Mesenchymal stem cell (in vitro differentiated cells and primary cell): ENCODE measurements around the gene ATP8B4.

Experiments used
- DNase-seq: peaks from one replicate; pipeline ENCODE4 v3.0.0-alpha.2; 2013
- H2AFZ ChIP-seq: one replicate; pipeline ENCODE4 v1.6.1; 2013; ENCODE audit warnings: low read depth, mild to moderate bottlenecking, control low read depth, inconsistent platforms, low read length, moderate library complexity
- H2AK5ac ChIP-seq: 2 replicates; pipeline ENCODE4 v1.6.1; 2013; ENCODE audit warnings: low read length, moderate library complexity, mild to moderate bottlenecking, inconsistent platforms; ENCODE audit not compliant: severe bottlenecking
- H2BK120ac ChIP-seq: one replicate; pipeline ENCODE4 v1.6.1; 2013; ENCODE audit warnings: low read depth, mild to moderate bottlenecking, inconsistent platforms, low read length, moderate library complexity
- H2BK12ac ChIP-seq, 2 experiments: one replicate each; pipeline ENCODE4 v1.6.1; 2013; ENCODE audit warnings: inconsistent platforms in 2 of 2, low read length in 2 of 2, mild to moderate bottlenecking in 2 of 2, moderate library complexity in 2 of 2, control low read depth in 1 of 2
- H2BK15ac ChIP-seq: one replicate; pipeline ENCODE4 v1.6.1; 2013; ENCODE audit warnings: mild to moderate bottlenecking, low read depth, inconsistent platforms; ENCODE audit not compliant: poor library complexity, severe bottlenecking
- H2BK5ac ChIP-seq: 2 replicates; pipeline ENCODE4 v1.6.1; 2013; ENCODE audit warnings: low read depth, mild to moderate bottlenecking, low read length, control low read depth, inconsistent platforms; ENCODE audit not compliant: poor library complexity, severe bottlenecking
- H3K14ac ChIP-seq, 2 experiments: one replicate each; pipeline ENCODE4 v1.6.1; 2013; ENCODE audit warnings: inconsistent platforms in 2 of 2, low read length in 2 of 2, control low read depth in 1 of 2, mild to moderate bottlenecking in 1 of 2, moderate library complexity in 1 of 2
- H3K18ac ChIP-seq, 2 experiments: one replicate each; pipeline ENCODE4 v1.6.1; 2013; ENCODE audit warnings: inconsistent platforms in 2 of 2, low read length in 2 of 2, control low read depth in 1 of 2, low read depth in 1 of 2, mild to moderate bottlenecking in 1 of 2
- H3K23ac ChIP-seq, 2 experiments: one replicate each; pipeline ENCODE4 v1.6.1; 2013; ENCODE audit warnings: inconsistent platforms in 2 of 2, low read length in 2 of 2, mild to moderate bottlenecking in 2 of 2, moderate library complexity in 2 of 2, control low read depth in 1 of 2
- H3K27ac ChIP-seq: 2 replicates; pipeline ENCODE4 v1.5.1; 2013; ENCODE audit warnings: mild to moderate bottlenecking, moderate library complexity, low read length, control low read depth, inconsistent platforms; ENCODE audit not compliant: poor library complexity, severe bottlenecking
- H3K27me3 ChIP-seq, 2 experiments: 2 replicates each; pipeline versions ENCODE4 v1.6.1 to v1.7.0; 2013; ENCODE audit warnings: low read length in 2 of 2, mild to moderate bottlenecking in 2 of 2, moderate library complexity in 2 of 2, control low read depth in 1 of 2, inconsistent platforms in 1 of 2; ENCODE audit not compliant: control insufficient read depth in 1 of 2, insufficient read depth in 1 of 2
- H3K36me3 ChIP-seq, 2 experiments: 2 replicates each; pipeline versions ENCODE4 v1.6.1 to v1.7.0; 2013; ENCODE audit warnings: low read length in 2 of 2, control low read depth in 1 of 2, inconsistent platforms in 1 of 2, low read depth in 1 of 2, mild to moderate bottlenecking in 1 of 2; ENCODE audit not compliant: insufficient read depth in 2 of 2, control insufficient read depth in 1 of 2
- H3K4ac ChIP-seq, 2 experiments: one replicate each; pipeline ENCODE4 v1.6.1; 2013; ENCODE audit warnings: inconsistent platforms in 2 of 2, low read length in 2 of 2, mild to moderate bottlenecking in 2 of 2, moderate library complexity in 2 of 2, control low read depth in 1 of 2, low read depth in 1 of 2
- H3K4me1 ChIP-seq: 2 replicates; pipeline ENCODE4 v1.6.1; 2013; ENCODE audit warnings: low read depth, low read length, control low read depth; ENCODE audit not compliant: control insufficient read depth, insufficient read depth
- H3K4me2 ChIP-seq: 2 replicates; pipeline ENCODE4 v1.6.1; 2013; ENCODE audit warnings: low read length, mild to moderate bottlenecking, inconsistent platforms; ENCODE audit not compliant: poor library complexity, severe bottlenecking
- H3K4me3 ChIP-seq, 2 experiments: 2 replicates each; pipeline versions ENCODE4 v1.5.1 to v1.7.0; 2013; ENCODE audit warnings: low read length in 2 of 2, mild to moderate bottlenecking in 2 of 2, control low read depth in 1 of 2, low read depth in 1 of 2; ENCODE audit not compliant: insufficient read depth in 1 of 2
- H3K79me1 ChIP-seq: replicated peaks from 2 replicates; pipeline ENCODE4 v1.6.1; 2013; ENCODE audit warnings: mild to moderate bottlenecking, control low read depth, low read length, inconsistent platforms; ENCODE audit not compliant: poor library complexity, severe bottlenecking
- H3K9ac ChIP-seq: 2 replicates; pipeline ENCODE4 v1.7.0; 2013; ENCODE audit warnings: mild to moderate bottlenecking, low read length, moderate library complexity
- H3K9me3 ChIP-seq: 2 replicates; pipeline ENCODE4 v1.7.0; 2013; ENCODE audit warnings: mild to moderate bottlenecking, low read length; ENCODE audit not compliant: control insufficient read depth
- H4K8ac ChIP-seq: one replicate; pipeline ENCODE4 v1.6.1; 2013; ENCODE audit warnings: inconsistent platforms, mild to moderate bottlenecking, low read length, moderate library complexity
- H4K91ac ChIP-seq: one replicate; pipeline ENCODE4 v1.6.1; 2013; ENCODE audit warnings: mild to moderate bottlenecking, low read length, inconsistent platforms
- WGBS: methylation state at CpG from one replicate; pipeline ENCODE4 v1.1.7; 2013; ENCODE audit warnings: mixed read lengths; 5-methylcytosine and 5-hydroxymethylcytosine counted together

Gene ATP8B4

GRCh38 chr15:50128266-50128665 lies 9.2 kb upstream of the ATP8B4 start:
- H3K4me2 ChIP-seq: no peak overlapping the region
- H3K9me3 ChIP-seq: no peaks in the 10 kb centered on the region
- peak; percentile 22 for DNase-seq
- H2BK15ac ChIP-seq: peak overlapping the region; percentile 13
- no peaks in the 10 kb centered on the region for H3K79me1 ChIP-seq
- H3K9ac ChIP-seq: no peak overlapping the region
- H3K18ac ChIP-seq: no peak overlapping the region
- no peak overlapping the region for H3K4ac ChIP-seq
- H2BK12ac ChIP-seq: no peak overlapping the region
- no peak overlapping the region for H2BK5ac ChIP-seq
- no peak overlapping the region for H3K4me3 ChIP-seq
- no peak overlapping the region for H3K23ac ChIP-seq
- no peaks in the 10 kb centered on the region for H3K4me1 ChIP-seq
- no peaks in the 10 kb centered on the region for H3K36me3 ChIP-seq
- H3K14ac ChIP-seq: no peak overlapping the region
- no peak overlapping the region for H4K91ac ChIP-seq
- no peak overlapping the region for H2AK5ac ChIP-seq
- H2BK120ac ChIP-seq: peak overlapping the region; percentile 24
- no peak overlapping the region for H3K27ac ChIP-seq
- H2AFZ ChIP-seq: no peak overlapping the region
- no peaks in the 10 kb centered on the region for H3K27me3 ChIP-seq
- H4K8ac ChIP-seq: peak overlapping the region; percentile 45

GRCh38 chr15:50127255-50127777 lies 8.3 kb upstream of the ATP8B4 start:
- no peaks in the 10 kb centered on the region for H3K4me1 ChIP-seq
- no peak overlapping the region for H2BK12ac ChIP-seq
- DNase-seq: peak; percentile 61
- H2AK5ac ChIP-seq: no peak overlapping the region
- H3K14ac ChIP-seq: no peak overlapping the region
- no peak overlapping the region for H2BK5ac ChIP-seq
- H3K4ac ChIP-seq: no peak overlapping the region
- WGBS: 83% methylated on average over 3 of the region's 4 CpGs
- no peaks in the 10 kb centered on the region for H3K36me3 ChIP-seq
- no peaks in the 10 kb centered on the region for H3K27me3 ChIP-seq
- no peak overlapping the region for H2AFZ ChIP-seq
- H3K4me2 ChIP-seq: no peak overlapping the region
- H3K23ac ChIP-seq: no peak overlapping the region
- no peak overlapping the region for H3K18ac ChIP-seq
- H2BK120ac ChIP-seq: no peak overlapping the region
- no peak overlapping the region for H3K9ac ChIP-seq
- no peak overlapping the region for H3K4me3 ChIP-seq
- no peak overlapping the region for H3K27ac ChIP-seq
- no peak overlapping the region for H2BK15ac ChIP-seq
- no peaks in the 10 kb centered on the region for H3K9me3 ChIP-seq
- H4K91ac ChIP-seq: no peak overlapping the region
- H3K79me1 ChIP-seq: no peaks in the 10 kb centered on the region
- no peak overlapping the region for H4K8ac ChIP-seq

GRCh38 chr15:50126072-50126471 lies 7.0 kb upstream of the ATP8B4 start:
- Histone ChIP-seq H4K8ac (no peak overlapping the region), H3K4ac (no peak overlapping the region), H3K4me2 (no peak overlapping the region), H3K79me1 (no peaks in the 10 kb centered on the region), H2BK5ac (no peak overlapping the region), H3K4me1 (no peaks in the 10 kb centered on the region), H2AK5ac (no peak overlapping the region), H3K23ac (no peak overlapping the region), H4K91ac (no peak overlapping the region), H3K9ac (no peak overlapping the region), H3K18ac (no peak overlapping the region), H3K27ac (no peak overlapping the region), H3K27me3 (no peaks in the 10 kb centered on the region), H2BK15ac (no peak overlapping the region), H2AFZ (no peak overlapping the region), H3K36me3 (no peaks in the 10 kb centered on the region), H2BK12ac (no peak overlapping the region), H3K14ac (no peak overlapping the region), H3K9me3 (no peaks in the 10 kb centered on the region), H3K4me3 (no peak overlapping the region), H2BK120ac (no peak overlapping the region)
- peak; percentile 29 for DNase-seq
- 76% methylated on average over 3 of the region's 4 CpGs for WGBS

- Histone ChIP-seq H4K8ac (no peak overlapping the region), H3K4ac (no peak overlapping the region), H3K9ac (no peak overlapping the region), H3K4me1 (no peaks in the 10 kb centered on the region), H2BK120ac (no peak overlapping the region), H2BK5ac (no peak overlapping the region), H4K91ac (no peak overlapping the region), H2AK5ac (no peak overlapping the region), H3K36me3 (no peaks in the 10 kb centered on the region), H3K4me3 (no peak overlapping the region), H2BK15ac (no peak overlapping the region), H3K4me2 (no peak overlapping the region), H3K27ac (no peak overlapping the region), H3K27me3 (no peaks in the 10 kb centered on the region), H2BK12ac (no peak overlapping the region), H3K9me3 (no peaks in the 10 kb centered on the region), H2AFZ (no peak overlapping the region), H3K23ac (no peak overlapping the region), H3K79me1 (no peaks in the 10 kb centered on the region), H3K14ac (no peak overlapping the region), H3K18ac (no peak overlapping the region)
- DNase-seq: no peak
These were observed 5.6 kb upstream of the ATP8B4 start for GRCh38 chr15:50124631-50125030.
